ENCODE measurements around the gene CDC34.

CDC34 gene

DNA sequence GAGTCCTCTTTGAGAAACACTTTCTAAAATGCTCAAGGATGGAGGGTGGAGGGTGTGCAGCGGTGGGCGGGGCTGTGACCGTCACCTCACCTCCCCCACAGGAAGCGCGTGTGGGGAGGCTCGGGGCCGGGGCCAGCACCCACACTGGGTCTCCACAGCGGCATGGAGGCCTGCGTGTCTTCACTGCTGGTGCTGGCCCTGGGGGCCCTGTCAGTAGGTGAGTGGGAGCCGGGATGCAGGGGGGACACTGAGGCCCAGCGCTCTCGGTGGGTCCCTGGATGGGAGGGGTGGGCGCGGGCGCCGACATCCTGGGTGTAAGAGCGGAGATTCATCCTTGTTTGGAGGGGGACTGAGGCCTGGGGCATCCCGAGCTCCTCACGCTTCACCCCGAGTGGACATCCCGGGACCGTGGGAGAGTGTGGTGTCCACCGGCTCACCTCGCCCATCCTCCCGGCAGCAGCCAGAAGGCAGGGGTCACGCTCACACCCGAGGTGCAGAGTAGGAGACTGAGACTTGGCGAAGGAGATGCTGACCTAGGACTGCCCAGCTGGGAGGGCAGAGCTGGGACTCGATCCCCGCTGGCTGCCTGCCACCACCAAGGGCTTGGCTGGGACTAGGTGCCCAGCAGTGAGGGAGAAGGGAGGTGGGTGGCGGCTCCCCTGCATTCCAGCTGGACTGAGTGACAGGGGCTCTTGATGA is 12.5 kb downstream of the CDC34 start, which contains the start of gene GZMM:
Gene GZMM, plus strand, starts transcription at position 144 of the 699 bp plus-strand sequence. Its CDS starts 19 bp downstream, at position 163.
- no peak for DNase-seq

DNA sequence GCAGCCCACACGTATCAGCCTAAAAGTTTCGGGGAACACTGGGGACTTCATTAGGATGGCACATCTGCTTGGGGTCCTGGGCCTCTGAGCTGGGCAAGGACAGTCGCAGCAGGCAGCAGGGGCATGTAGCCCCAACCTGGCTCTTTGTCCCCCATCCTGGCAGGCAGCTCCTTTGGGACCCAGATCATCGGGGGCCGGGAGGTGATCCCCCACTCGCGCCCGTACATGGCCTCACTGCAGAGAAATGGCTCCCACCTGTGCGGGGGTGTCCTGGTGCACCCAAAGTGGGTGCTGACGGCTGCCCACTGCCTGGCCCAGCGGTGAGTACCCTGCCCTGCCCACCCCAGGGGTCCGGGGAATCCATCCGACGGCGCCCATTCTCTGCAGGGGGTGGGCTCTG is 15.6 kb downstream of the CDC34 start:
- DNase-seq = no peak

DNA sequence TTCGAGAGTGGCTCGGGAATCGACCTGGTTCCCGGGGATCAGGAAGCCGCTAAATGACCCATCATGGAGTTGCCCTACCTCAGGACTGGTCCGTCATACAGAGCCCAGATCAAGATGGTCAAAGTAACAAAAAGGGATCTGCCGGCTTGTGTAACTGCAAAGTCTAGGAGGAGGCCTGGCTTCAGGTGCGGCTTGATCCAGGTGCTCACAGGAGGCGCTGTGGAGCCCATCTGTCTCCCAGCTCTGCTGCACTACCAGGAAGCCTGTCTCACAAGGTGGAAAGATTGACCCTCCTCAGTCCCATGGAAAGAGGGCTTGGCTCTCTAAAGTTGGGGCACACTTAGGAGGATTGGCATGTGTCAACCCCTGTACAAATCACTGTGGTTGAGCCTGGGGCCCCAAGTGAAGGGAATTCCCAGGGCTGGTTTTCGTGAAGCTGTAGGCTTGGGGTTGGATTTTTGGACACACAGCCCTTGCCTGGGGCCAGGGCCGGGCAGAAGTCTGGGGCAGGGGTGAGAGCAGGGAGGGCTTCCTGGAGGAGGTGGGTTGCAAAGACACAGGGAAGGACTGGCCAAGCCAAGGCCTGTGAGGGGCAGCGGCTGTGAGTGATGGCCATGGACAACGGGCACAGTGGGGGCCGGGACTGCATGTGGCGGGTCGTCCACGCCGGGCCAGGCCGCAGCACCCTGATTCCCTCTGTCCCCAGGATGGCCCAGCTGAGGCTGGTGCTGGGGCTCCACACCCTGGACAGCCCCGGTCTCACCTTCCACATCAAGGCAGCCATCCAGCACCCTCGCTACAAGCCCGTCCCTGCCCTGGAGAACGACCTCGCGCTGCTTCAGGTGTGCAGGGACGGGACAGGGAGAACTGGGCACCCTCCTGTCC is 16.5 kb downstream of the CDC34 start:
- DNase-seq = no peak

DNA sequence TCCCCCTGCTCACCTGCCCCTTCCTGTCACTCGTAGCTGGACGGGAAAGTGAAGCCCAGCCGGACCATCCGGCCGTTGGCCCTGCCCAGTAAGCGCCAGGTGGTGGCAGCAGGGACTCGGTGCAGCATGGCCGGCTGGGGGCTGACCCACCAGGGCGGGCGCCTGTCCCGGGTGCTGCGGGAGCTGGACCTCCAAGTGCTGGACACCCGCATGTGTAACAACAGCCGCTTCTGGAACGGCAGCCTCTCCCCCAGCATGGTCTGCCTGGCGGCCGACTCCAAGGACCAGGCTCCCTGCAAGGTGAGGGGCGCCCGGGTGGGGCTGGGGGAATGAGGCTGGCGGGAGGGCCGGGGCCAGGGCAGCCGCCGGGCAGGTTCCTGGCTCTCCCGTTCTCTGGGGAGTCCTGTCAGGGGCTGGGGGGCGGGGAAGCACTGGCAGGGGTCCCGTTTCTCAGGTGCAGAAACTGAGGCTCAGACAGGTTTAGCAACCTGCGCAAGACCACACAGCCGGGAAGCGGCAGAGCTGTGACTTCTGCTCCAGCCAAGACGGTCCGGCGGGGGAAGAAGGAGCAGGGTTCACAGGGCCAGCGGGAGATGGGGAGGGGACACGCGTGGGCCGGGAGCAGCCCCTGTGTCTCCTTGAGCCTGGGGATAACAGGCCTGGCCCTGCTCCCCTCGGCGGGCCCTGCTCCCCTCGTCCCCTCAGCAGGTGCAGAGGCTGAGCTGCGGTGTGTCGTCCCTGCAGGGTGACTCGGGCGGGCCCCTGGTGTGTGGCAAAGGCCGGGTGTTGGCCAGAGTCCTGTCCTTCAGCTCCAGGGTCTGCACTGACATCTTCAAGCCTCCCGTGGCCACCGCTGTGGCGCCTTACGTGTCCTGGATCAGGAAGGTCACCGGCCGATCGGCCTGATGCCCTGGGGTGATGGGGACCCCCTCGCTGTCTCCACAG is 17.6 kb downstream of the CDC34 start:
- DNase-seq = no peak

DNA sequence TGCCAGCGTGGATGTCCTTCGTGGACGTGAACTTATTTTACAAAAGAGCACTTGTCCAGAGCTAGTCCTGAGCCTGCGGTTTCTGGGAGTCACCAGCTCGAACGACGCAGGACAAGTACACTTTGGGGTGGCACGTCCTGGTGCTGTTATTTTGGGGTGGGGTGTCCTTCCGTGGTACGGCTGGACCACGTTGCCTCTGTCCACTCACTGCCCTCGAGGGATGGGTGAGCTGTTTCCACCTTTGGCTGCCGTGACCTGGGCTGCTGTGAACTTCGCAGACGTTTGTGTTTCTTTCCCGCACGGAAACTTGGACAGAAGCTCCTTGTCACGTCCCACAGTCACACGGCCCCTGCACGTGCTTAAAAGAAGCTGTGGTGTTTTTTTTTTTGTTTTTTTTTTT is 23.3 kb downstream of the CDC34 start:
- no peak for DNase-seq

DNA sequence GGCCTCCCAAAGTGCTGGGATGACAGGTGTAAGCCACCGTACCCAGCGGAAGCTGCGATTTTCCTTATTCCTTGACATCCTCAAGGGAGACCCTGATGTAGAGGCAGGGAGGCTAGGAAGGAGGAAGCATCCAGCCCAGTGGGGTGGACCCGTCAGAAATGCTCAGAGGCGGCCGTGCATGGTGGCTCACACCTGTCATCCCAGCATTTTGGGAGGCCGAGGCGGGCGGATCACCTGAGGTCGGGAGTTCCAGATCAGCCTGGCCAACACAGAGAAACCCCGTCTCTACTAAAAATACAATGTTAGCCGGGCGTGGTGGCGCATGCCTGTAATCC is 23.9 kb downstream of the CDC34 start:
- no peak for DNase-seq

DNA sequence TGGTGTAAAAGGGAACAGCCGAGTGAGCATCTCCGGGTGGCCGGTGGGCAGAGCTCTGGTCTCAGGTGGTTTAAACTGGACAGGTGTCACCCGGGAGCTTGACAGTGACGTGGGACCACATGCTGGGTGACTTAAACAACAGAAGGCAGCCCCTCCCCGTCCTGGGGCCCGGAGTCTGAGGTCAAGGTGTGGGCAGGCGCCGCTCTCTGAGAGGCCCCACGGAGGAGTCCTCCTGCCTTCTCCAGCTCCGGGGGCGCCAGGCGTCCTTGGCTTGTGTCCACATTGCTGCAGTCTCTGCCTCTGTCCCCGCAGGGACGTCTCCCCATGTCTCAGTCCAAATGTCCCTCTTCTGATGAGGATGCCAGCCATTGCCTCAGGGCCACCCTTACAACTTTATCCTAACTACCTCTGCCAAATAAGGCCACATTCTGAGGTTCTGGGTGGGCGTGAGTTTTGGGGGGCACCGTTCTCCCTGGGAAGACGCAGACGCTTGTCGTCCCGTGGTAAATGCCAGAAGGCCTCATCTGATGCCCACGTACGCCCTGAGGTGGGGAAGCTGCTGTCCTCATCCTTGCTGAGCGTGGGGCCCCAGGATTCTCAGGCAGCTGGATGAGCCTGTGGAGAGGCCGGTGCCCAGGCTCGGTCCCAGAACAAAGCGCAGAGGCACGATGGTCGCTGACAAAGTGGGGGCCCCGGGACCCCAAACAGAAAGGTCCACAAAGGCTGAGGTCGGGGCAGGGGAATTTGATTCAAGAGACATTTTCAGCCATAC is 25.2 kb downstream of the CDC34 start:
- no peak for DNase-seq

DNA sequence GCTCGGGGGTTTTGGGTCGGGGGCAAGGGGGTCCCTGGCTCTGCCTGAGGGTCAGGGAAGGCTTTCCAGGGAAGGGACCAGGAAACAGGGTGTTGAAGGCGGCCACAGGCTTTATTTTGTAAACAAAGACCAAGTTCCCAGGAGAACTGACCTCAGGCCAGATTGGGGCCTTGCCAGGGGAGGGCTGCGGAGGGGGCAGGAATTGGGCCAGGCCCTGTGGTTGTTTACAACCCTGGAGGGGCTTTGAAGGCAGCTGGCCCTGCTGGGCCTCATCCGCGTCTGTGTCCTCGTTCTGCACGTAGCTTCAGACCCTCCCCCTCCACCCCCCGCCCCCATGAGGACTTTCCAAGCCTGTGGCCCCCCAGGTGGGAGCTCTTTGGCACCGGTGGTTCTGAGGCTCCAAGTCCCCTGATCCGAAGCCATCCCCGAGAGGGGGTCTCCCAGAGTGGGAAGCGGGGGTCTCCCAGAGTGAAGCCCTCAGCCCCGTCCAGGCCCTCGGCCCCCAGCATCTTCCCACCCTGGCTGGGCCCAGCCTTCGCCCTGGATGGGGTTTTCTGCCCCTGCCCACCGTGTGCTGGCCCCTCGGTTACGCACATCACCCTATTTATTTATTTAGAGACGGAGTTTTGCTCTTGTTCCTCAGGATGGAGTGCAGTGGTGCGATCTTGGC is 27.3 kb downstream of the CDC34 start:
- DNase-seq = no peak

DNA sequence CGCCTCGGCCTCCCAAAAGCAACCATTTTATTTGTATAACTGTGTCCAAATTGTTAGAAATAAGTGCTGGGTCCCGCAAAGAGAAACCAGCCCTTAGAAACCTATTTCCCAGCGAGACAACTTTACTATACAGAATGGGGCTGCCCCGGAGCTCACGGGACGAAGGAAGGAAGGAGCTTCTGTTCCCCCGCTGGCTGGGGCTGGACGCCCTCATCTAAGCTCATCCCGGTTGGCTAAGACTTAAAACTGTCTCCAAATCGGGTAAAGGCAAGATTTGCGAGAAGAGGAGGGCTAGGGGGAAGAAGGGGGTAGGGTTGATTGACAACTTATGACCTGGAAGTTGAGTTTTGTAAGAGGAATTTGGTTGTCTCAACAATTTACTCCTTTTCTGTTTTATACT is 28.6 kb downstream of the CDC34 start:
- peak in 1 of 2 donors; percentile 56 for DNase-seq

DNA sequence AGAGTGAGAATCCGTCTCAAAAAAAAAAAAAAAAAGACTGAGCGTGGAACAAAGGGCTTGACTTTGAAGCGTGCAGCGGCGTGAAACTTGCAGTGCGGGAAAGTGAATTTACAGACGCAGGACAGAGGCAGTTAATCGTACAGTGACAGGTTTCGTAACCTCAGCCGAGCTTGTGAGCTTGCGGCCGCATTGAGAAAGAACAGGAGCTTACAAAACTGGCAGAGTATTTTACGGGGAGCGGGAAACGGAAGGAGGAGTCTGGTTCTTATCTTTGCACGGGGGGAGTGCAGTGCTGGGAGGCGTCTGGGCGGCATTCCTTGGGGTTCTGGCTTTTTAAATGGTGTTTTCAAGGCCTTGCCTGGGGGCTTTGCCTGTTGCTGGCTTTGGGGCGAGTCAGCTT is 34.8 kb downstream of the CDC34 start:
- peak; percentile 82 to 87 for DNase-seq

DNA sequence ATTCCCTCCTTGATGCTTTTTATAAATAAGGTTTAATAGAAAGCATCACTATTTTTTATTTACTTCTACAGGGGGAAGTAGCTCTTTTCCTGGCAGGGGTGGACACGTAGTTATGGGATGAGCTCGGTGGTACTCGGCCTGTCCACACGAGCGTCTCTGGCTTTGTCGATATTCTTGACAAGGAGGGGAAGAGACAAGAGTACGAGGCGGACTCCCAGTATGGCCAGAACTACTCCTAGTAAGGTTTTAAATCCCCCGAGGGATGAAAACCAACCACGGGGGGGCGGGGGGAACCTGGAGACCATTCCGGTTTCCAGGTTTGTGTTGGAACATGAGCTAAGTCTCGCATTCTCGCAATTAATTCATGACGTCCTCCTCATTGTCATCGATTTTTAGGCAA is 35.3 kb downstream of the CDC34 start:
- no peak for DNase-seq

DNA sequence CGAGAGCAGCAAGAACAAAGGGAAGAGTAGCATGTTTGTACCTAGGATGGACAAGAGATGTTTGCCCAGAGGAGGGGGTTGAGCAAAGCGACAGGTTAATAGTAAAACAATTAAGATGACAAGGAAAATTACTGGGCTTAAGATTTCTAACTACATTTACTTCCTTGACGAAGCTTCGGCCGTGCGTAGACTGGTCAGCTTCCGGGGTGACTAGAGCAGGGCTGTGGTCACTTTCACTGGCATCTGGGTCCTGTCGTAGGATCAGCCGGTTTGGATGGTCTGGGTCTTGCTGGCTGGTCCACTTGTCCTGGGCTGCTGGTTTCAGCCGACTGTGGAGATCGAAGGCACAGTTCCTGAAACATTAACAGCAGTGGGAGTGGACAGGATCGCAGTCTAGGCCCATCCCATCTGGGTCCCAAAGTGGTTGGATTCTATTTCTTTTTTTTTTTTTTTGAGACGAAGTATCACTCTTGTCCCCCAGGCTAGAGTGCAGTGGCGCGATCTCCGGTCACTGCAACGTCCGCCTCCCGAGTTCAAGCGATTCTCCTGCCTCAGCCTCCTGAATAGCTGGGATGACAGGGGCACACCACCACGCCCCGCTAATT is 35.8 kb downstream of the CDC34 start:
- DNase-seq = no peak

DNA sequence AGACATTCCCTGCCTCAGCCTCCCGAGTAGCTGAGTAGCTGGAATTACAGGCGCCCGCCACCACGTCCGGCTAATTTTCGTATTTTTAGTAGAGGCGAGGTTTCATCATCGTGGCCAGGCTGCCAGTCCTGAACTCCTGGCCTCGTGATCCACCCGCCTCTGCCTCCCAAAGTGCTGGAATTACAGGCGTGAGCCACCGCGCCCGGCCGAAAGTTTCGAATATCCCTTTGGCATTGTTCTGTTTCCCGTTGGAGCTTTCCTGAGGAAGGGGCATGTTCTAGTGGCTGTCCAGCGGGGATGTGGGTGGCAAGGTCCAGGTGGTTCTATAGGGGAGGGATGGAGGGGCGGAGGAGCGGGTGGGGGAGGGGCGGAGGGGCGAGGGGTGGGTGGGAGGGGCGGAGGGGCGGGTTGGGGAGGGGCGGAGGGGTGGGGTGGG is 38.7 kb downstream of the CDC34 start:
- peak; percentile 37 to 44 for DNase-seq

DNA sequence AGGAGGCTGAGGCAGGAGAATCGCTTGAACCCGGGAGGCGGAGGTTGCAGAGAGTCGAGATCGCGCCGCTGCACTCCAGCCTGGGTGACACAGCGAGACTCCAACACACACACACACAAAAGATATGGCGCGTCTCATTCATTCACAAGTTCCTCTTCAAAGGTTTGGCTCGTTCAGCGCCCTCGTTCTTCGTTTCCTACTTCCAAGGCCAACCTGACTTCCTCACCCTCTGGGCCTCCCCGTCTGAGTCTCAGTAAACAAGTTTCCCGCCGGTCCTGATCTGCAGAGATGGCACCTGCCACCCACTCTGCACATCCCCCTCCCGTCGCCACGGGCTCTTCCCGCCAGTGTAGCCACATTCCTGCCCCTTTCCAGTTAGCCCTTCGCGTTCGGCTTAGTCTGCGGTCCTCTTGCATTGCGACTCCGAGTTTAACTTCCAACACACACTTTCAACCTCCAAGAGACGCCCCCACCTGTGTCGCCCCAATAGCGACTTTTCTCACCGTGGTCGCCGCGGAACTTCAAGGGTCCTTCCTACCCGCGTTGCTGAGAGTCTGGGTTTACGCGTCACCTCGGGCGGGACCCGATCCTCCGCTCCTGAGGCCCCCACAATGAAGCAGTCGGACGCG is 39.5 kb downstream of the CDC34 start:
- peak; percentile 77 to 85 for DNase-seq

DNA sequence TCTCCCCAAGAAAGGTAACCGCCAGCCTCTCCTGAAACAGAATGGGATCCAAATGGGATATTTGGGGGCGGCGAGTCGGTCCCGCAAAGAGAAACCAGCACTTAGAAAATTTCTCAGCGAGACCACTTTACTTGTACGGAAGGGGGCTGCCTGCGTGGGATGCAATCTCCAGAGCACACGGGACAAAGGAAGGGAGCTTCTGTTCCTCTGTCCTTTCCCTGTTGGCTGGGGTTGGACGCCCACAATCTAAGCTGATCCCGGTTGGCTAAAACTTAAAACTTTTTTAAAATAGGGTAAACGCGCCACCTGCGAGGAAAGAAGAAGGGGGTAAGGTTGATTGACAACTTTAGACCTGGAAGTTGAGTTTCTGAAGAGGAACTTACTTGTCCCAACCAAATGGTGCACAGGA is 40.0 kb downstream of the CDC34 start:
- DNase-seq = peak; percentile 39 to 47

DNA sequence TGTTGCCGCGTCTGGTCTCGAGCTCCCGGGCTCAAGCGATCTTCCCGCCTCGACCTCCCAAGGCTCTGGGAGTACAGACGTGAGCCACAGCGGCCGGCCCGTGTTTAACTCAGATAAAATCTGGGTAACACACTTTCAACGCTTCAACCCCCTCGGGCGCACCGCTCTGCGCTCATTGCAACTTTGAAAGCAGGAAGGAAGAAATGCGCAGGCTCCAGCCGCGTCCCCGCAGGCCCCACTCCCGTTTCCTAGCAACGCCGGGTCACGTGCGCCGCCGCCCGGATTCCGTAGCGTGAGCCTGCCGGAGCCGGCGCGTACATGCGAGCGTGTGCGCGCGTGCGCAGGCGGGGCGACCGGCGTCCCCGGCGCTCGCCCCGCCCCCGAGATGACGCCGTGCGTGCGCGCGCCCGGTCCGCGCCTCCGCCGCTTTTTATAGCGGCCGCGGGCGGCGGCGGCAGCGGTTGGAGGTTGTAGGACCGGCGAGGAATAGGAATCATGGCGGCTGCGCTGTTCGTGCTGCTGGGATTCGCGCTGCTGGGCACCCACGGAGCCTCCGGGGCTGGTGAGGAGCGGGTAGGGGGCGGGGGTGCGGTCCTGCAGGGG is 40.7 kb downstream of the CDC34 start, which contains the start of gene BSG:
Gene BSG, plus strand, starts transcription at position 457 of the 603 bp plus-strand sequence. Its CDS starts 39 bp downstream, at position 496.
- peak; percentile 99 for DNase-seq

DNA sequence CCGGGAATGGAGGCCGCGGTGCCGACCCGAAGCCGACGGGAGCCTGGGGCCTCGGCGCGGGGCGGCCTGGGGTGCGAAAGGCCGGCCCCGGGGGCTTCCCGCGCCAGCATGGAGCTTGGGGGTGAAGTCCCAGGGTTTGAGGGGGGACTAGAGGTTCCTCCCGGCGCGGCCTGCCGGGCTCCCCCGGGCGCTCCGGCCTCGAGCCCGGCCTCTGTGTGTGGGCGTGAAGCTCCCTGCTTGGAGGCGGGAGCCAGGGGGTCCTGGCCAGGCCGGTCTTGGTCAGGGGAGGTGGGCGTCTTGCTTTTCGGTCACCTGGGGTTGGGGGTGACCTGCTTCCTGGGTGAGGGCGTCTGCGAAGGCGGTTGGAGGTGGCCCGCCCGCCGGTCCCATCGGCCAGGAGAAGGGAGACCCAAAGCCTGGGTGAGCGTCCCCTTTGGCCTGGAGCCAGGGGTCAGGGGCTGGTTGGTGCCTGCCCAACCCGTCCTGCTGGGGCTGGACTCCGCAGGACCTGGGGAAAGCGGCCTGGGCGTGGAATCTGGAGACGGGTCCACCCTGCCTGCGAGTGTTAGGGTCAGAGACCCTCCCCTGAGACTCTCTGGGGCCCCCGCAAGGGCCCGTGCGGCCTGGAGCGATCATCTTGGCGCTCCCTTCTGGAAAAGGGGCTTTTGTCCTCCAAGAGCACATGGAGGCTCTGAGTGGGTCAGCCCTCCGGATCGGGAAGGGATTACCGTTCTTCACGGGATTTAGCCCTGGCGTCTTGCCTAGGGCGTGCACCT is 41.4 kb downstream of the CDC34 start:
- DNase-seq = peak in 1 of 2 donors; percentile 42

DNA sequence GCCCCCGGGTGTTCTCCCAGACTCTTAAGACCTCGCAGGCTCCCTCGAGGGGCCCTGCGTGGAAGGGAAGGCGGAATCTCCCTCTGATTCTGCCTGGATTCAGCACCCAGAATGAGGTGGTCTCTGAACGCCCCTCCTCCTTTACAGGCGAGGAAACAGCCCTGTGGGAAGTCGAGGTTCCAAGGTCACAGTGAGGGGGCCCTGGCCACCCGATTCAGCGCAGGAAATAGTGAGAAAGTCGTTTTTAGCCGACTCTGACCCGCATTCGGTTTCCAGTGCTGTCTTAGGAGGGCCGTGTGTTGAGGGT is 41.9 kb downstream of the CDC34 start:
- DNase-seq = no peak

Data from inflammatory macrophage (primary cell).